ENCODE measurements around the gene KCNJ15. TPM values are rescaled to one million over a fixed set of nuclear protein-coding genes. Genes with fewer than 3 reads are reported as not detected.

The KCNJ15 gene
- total RNA-seq, 2 donors from 2014 or later, result 0.17 to 0.21 TPM

DNA sequence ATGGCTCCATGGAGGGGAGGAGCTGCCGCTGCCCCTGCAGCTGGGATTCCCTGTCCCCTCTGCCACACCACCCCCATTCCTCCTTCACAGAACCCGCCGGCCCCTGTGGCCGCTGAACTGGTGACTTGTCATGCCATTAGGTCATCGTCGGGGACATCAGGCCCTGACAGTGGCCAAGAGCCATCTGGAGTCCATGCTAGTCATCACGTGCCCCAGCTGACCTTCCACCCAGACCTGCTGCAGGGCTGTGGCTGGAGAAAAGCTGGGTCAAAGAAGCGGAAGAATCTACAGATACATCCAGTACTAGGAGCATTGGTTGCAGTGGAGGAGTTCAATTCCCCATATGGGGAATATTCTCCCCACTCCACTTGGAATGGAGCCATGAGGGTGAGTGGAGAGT, 78.1 kb downstream of the KCNJ15 start:
- Histone ChIP-seq H3K4me3 (no peak overlapping the region), H3K9me3 (no peaks in the 10 kb centered on the region), H3K9ac (ENCODE audit: low read depth in 2 of 2, low read length in 2 of 2) (no peak overlapping the region), H3K4me1 (no peaks in the 10 kb centered on the region), H3K27me3 (no peaks in the 10 kb centered on the region), H3K36me3 (no peaks in the 10 kb centered on the region), H3K27ac (no peak overlapping the region)
- DNase-seq, result no peak
- intact Hi-C loops (cut with DNase I), result no loop called here
- TF ChIP-seq, protein P1, sequence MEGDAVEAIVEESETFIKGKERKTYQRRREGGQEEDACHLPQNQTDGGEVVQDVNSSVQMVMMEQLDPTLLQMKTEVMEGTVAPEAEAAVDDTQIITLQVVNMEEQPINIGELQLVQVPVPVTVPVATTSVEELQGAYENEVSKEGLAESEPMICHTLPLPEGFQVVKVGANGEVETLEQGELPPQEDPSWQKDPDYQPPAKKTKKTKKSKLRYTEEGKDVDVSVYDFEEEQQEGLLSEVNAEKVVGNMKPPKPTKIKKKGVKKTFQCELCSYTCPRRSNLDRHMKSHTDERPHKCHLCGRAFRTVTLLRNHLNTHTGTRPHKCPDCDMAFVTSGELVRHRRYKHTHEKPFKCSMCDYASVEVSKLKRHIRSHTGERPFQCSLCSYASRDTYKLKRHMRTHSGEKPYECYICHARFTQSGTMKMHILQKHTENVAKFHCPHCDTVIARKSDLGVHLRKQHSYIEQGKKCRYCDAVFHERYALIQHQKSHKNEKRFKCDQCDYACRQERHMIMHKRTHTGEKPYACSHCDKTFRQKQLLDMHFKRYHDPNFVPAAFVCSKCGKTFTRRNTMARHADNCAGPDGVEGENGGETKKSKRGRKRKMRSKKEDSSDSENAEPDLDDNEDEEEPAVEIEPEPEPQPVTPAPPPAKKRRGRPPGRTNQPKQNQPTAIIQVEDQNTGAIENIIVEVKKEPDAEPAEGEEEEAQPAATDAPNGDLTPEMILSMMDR (IDR thresholded peaks at IDR 0.05), result no peak

DNA sequence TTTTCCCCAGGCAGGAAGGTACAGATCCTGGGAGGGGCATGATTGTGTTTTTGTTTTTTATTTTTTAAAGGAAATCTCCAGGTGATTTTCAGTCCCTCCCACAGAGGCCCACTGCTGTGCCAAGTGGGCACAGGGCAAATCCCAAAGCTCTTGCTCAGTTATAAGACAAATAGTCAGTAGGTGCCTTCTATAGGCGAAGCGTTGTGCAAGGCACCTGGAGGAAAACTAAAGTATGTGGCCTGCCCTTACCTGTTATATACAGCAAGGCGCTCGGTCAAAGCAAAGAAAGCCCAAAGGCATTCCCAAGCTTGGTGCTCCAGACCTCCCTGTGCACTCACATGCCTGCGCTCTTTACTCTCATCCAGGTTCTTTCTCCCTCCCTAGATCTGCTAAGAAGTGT, 81.0 kb downstream of the KCNJ15 start:
- Histone ChIP-seq H3K9ac (ENCODE audit: low read depth in 2 of 2, low read length in 2 of 2) (no peak overlapping the region), H3K4me1 (no peaks in the 10 kb centered on the region), H3K36me3 (no peaks in the 10 kb centered on the region), H3K4me3 (no peak overlapping the region), H3K27me3 (no peaks in the 10 kb centered on the region), H3K27ac (no peak overlapping the region), H3K9me3 (no peaks in the 10 kb centered on the region)
- intact Hi-C loops (cut with DNase I), result no loop called here
- TF ChIP-seq, protein P1 (IDR thresholded peaks at IDR 0.05), result no peak
- DNase-seq, result no peak

DNA sequence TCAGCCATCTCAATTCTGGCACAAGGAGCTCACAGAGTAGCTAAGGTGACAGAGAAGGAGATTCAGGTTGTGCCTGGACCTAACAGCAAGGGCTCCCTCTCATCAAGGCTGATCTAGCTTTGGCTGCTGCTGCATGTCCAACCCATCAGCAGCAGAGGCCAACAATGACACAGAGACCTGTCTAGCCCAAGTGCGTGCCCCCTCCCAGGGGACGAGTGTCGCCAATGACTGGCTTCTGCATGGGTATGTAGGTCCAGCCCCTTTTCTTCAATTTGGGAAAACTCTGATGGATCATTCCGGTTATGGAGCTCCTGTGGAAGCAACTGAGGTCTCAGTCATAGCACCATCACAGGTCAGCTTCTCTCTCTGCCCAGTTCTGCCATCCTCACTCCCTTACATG, 83.3 kb downstream of the KCNJ15 start:
- intact Hi-C loops (cut with DNase I), result no loop called here
- no peaks in the 10 kb centered on the region for H3K4me1 ChIP-seq
- H3K4me3 ChIP-seq, result no peak overlapping the region
- no peaks in the 10 kb centered on the region for H3K27me3 ChIP-seq
- TF ChIP-seq, protein P1 (IDR thresholded peaks at IDR 0.05), result no peak
- no peak for DNase-seq
- no peaks in the 10 kb centered on the region for H3K36me3 ChIP-seq
- H3K9me3 ChIP-seq, result no peaks in the 10 kb centered on the region
- no peak overlapping the region for H3K27ac ChIP-seq
- H3K9ac ChIP-seq (ENCODE audit: low read depth in 2 of 2, low read length in 2 of 2), result no peak overlapping the region

DNA sequence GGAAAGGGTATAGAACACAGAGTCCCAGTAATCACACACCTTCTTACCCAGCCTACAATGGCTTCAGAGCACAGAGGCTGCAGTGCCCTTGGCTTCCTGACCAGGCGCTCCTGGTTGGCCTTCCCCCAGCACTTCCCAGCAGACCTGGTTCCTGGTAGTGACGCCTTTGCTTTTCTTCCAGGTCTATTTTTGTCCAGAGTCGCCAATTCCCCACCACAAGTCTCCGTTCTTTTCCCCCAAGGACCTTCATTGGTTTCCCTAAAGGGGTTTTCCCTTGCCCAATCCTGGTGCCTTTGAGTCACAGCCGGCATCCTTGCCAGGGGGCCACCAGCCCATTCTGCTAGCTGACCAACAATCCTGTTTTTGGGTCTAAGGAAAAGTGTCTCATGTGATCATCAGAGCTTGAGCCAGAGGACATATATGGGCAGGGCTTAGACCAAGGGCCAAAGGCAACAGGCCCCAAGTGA, 84.8 kb downstream of the KCNJ15 start:
- TF ChIP-seq, protein P1 (IDR thresholded peaks at IDR 0.05), result no peak
- Histone ChIP-seq H3K9me3 (no peaks in the 10 kb centered on the region), H3K27ac (no peak overlapping the region), H3K9ac (ENCODE audit: low read depth in 2 of 2, low read length in 2 of 2) (no peak overlapping the region), H3K4me1 (no peaks in the 10 kb centered on the region), H3K36me3 (no peaks in the 10 kb centered on the region), H3K27me3 (no peaks in the 10 kb centered on the region), H3K4me3 (no peak overlapping the region)
- intact Hi-C loops (cut with DNase I), result no loop called here
- no peak for DNase-seq

DNA sequence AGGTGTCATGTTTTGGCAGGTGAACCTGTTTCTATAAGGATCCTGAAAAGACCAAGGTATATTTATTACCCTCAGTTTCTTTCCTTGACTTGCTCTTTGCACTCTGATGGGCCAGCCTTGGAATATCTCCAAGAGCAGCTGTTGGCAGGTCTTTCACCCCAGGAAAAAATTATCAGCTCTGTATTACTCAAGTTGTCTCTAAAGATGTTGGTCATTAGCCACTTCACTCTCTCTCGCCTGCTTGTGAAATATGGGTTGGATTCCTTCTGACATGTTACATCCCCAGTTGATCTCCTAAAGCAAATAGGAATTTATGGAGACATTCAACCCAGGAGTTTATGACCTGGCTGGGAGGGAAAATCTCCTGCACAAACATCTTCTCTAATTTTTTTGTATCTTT, 85.9 kb downstream of the KCNJ15 start:
- no peaks in the 10 kb centered on the region for H3K27me3 ChIP-seq
- intact Hi-C loops (cut with DNase I), result no loop called here
- no peak overlapping the region for H3K9ac ChIP-seq (ENCODE audit: low read depth in 2 of 2, low read length in 2 of 2)
- TF ChIP-seq, protein P1 (IDR thresholded peaks at IDR 0.05), result no peak
- no peak overlapping the region for H3K27ac ChIP-seq
- no peaks in the 10 kb centered on the region for H3K9me3 ChIP-seq
- no peak overlapping the region for H3K4me3 ChIP-seq
- DNase-seq, result no peak
- H3K4me1 ChIP-seq, result no peaks in the 10 kb centered on the region
- H3K36me3 ChIP-seq, result no peaks in the 10 kb centered on the region

DNA sequence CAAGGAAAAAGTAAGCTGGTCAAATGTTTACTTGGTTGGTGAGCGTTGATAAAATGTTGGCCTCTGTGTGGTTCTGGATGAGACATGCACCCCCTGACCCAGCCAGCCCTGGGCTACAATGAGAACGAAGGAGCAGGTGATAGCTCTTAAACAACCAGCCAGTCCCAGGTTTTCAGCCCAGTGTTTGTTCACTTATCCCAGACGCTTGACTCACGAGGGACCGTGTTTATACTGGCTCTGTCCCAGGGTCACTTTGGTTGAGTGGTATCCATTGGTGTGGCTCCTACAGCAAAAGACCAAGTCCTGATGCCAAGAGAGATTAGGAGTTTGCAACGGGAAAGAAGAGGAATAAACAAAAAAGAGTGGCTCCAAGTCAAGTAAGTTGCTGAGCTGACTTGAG, 86.9 kb downstream of the KCNJ15 start:
- H3K36me3 ChIP-seq, result no peaks in the 10 kb centered on the region
- DNase-seq, result no peak
- no peak overlapping the region for H3K27ac ChIP-seq
- TF ChIP-seq, protein P1 (IDR thresholded peaks at IDR 0.05), result no peak
- H3K4me1 ChIP-seq, result no peaks in the 10 kb centered on the region
- intact Hi-C loops (cut with DNase I), result no loop called here
- H3K9me3 ChIP-seq, result no peaks in the 10 kb centered on the region
- H3K9ac ChIP-seq (ENCODE audit: low read depth in 2 of 2, low read length in 2 of 2), result no peak overlapping the region
- H3K27me3 ChIP-seq, result no peaks in the 10 kb centered on the region
- H3K4me3 ChIP-seq, result no peak overlapping the region
